GM08714 (cell line): ENCODE measurements around the gene CNTFR.

Source experiments
- H3K4me3 ChIP-seq: fragments of 200-500 bp; sonication (Bioruptor generic); 2 replicates; pipeline ENCODE4 v1.5.1; 2014; ENCODE audit warnings: mild to moderate bottlenecking, low read length, inconsistent platforms
- ZNF274 ChIP-seq: IDR thresholded peaks from 2 replicates; pipeline ENCODE4 v1.6.1; 2012; ENCODE audit warnings: mild to moderate bottlenecking, low read depth, low read length

Gene CNTFR

DNA sequence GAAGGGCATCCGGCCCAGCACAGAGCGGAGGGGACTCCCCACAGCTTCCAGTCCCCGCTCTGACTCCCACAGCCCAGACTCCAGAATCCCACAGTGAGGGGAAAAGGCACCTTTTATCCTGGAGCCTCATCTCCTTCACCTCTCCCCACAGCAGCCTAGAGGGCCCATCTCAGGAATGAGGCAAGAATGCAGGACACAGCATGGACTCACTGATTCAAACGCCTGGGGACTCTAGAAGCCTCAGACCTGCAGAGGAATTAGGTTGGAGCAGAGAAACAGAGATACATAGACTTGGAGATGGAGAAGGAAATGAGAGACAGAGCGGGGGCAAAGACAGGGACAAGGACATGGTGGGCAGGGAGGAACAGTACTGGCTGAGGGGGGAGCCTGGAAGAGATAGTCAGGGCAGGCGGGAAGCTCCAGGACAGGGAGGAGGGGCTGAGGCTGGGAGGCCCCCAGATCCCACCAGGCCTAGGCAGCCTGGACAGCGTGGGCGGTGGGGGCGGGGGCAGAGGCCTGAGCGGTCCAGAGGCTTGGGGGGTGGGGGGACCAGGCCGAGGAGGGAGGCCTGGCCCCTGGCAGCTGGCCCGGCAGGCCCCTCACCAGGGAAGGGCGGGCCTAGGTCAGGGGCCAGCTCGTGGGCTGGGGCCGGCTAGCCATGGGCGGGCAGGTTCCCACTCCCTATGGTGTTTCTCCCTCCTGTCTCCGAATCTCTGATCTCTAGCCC lies 15.8 kb downstream of the CNTFR start:
- no peak for TF ChIP-seq ZNF274
- no peak overlapping the region for H3K4me3 ChIP-seq

- TF ChIP-seq ZNF274, result no peak
Measured at GRCh38 chr9:34572628-34573027, 16.9 kb downstream of the CNTFR start.

DNA sequence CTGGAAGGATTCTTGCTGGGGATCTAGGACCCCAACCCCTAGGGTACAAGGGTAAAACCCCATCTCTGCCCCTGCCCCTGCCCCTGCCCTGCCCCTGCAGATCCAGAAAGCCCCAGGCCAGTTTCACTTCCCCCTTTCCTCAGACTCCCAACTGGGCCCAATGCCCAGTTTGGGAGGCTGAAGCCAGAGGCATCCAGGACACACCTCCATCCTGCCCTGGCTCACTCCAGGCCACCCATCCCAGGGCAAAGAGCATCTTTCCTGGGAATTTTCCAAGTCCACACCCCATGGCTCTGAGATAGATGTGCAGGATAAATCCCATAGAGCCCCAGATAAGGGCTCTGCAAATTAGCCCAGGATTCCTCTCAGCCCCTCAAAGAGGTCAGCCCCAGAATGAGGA lies 17.4 kb downstream of the CNTFR start:
- no peak for TF ChIP-seq ZNF274
- H3K4me3 ChIP-seq, result no peak overlapping the region

More at GRCh38 chr9:34572628-34573027, 16.9 kb downstream of the CNTFR start:
- no peak overlapping the region for H3K4me3 ChIP-seq

DNA sequence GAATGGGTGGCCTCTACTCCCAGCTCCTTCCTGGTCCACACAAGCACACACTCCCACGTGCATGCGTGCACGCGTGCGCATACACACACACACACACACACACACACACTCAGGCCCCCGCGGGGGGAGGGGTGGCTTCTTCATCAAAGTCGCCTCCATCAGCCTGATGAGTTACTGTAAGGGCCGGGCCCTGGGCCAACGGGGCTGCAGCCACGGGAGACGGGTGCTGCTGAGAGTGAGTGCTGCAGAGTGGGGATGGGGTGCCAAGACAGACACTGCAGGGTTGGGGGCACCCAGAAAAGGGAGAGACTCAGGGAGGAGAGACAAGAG lies 18.1 kb downstream of the CNTFR start:
- no peak for TF ChIP-seq ZNF274
- H3K4me3 ChIP-seq, result no peak overlapping the region

DNA sequence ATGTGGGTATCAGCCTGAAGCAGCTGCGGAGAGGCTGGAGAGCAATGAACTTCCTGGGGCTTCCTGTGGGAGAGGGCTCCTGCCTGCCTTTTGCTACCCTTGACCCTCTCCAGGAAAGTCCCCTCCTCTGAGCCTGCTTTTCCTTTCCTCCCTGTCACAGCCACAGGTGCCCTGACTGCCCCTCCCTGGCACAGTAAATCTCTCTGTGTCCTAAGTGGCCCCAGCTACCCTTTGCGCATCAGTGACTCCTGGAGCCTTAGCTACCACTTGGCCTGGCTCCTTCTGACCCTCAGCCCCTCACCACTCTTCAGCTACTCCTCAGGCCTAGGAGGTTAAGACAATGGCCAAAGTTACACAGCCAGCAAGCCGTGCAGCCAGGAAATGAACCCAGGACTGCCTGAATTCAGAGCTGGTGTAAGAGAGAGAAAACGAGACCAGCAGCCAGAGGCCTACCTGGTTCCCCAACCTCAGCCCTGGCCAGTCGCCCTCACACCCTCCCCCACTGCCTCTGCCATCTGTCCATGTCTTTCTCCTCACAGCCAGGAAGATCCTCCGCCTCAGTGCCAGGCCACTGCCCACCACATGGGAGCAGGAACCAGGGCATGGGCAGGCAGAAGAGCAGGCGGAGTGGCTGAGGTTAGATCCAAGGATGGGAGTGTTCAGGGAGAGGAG lies 18.6 kb downstream of the CNTFR start:
- TF ChIP-seq ZNF274, result no peak
- H3K4me3 ChIP-seq, result no peak overlapping the region

- no peak overlapping the region for H3K4me3 ChIP-seq
- TF ChIP-seq ZNF274, result no peak
Measured at GRCh38 chr9:34570376-34570775, 19.1 kb downstream of the CNTFR start.

GRCh38 chr9:34568774-34569173 lies 20.8 kb downstream of the CNTFR start:
- no peak overlapping the region for H3K4me3 ChIP-seq
- no peak for TF ChIP-seq ZNF274

DNA sequence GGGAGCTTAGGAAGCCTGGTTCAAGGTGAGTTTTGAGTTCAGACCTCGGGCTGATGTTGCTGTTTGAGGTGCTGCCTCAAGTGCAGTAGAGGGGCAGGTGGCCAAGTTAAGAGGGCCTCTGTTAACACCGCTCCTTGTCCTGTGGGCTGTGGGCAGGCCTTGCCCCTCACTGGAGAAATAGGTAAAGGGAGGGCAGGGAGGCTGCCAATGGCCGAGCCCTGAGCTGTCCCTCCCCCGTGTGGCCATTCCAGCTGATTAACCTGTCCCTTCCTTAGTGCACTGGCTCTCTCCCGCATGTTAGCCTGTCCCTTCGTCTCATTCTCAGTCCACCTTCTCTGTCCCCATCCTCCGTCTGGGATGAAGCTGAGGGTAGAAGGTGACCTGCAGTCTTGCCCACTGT lies 21.4 kb downstream of the CNTFR start:
- H3K4me3 ChIP-seq, result no peak overlapping the region
- no peak for TF ChIP-seq ZNF274

DNA sequence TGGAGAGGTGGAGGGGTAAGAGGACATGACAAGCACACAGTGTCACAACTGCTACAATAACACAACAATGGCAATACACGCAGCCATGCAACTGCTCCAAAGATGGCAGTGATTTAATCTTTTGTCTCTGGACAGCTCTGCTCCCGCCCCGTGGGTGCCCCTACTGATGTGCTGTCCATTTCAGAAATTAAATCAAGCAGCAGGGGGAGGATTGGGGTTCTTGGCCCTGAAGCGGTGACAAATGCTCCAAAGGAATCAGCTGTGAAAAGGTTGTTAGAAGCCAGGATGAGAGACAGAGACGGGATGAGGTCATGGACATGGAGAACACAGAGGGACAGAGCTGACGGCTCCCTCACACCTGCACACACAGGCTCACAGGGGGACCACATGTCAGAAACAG lies 22.6 kb downstream of the CNTFR start:
- TF ChIP-seq ZNF274, result no peak

DNA sequence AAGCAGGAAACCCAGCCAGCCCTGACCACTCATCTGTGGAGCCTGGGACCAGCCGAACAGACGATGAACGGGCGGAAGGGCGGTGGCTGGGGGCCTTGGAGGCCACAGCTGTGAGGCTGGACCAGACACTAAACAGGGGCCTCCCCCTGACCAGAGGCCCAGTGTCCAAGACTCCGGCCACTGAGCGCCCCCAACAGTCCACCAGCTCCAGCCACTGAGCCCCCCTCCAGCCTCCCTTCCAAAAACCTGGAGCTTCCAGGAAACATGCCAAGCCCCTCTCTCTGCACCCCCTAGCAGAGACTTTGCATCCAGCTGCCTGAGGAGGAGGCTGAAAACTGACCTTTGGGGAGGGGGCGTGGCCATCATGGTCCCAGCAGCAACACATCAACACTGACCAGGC lies 23.2 kb downstream of the CNTFR start:
- H3K4me3 ChIP-seq, result no peak overlapping the region
- TF ChIP-seq ZNF274, result no peak

More for the DNA sequence above, 22.6 kb downstream of the CNTFR start:
- H3K4me3 ChIP-seq, result no peak overlapping the region

DNA sequence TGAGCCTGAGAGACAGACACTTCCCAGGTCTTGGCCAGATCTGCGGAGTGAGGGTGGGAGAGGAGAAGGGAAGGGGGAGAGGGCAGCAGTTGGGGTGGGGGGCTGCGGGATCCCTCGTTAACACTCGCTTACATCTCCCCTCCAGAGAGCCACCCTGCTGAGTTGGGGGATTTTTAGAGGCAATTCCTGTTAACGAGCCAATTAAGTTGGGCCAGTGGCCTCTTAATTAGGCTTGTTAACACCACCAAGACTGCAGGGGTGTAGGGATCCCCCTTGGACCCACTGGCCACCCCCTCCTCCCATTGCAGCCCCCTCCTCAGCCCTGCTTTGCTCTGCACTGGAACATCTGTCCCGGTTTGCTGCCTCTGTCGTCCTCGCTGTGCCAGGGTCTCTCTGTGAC lies 23.7 kb downstream of the CNTFR start:
- no peak for TF ChIP-seq ZNF274
- H3K4me3 ChIP-seq, result no peak overlapping the region

- no peak overlapping the region for H3K4me3 ChIP-seq
- TF ChIP-seq ZNF274, result no peak
Measured at GRCh38 chr9:34564617-34565016, 24.9 kb downstream of the CNTFR start.

- no peak overlapping the region for H3K4me3 ChIP-seq
- no peak for TF ChIP-seq ZNF274
Measured at GRCh38 chr9:34563262-34563661, 26.3 kb downstream of the CNTFR start.

GRCh38 chr9:34562135-34562745 lies 27.3 kb downstream of the CNTFR start:
- H3K4me3 ChIP-seq, result no peak overlapping the region
- no peak for TF ChIP-seq ZNF274

- no peak overlapping the region for H3K4me3 ChIP-seq
- TF ChIP-seq ZNF274, result no peak
Measured at GRCh38 chr9:34560599-34561214, 28.8 kb downstream of the CNTFR start.
